Neural progenitor cell (in vitro differentiated cells): Measurements from ENCODE around the gene RPUSD1.

Source experiments
- CTCF ChIP-seq: fragments of 200-600 bp; sonication (generic); IDR thresholded peaks from 2 replicates; pipeline ENCODE4 v1.5.1; 2017; ENCODE audit warnings: antibody characterized with exemption, mild to moderate bottlenecking
- EZH2 ChIP-seq: fragments of 200-600 bp; sonication (generic); IDR thresholded peaks from 2 replicates; pipeline ENCODE4 v1.6.1; 2017; ENCODE audit warnings: antibody characterized with exemption, mild to moderate bottlenecking, moderate library complexity

GRCh38 chr16:766008-766819 lies 22.0 kb downstream of the RPUSD1 start:
- no peak for TF ChIP-seq EZH2
- no peak for TF ChIP-seq CTCF
